GM23338 (cell line): Measurements from ENCODE around the gene SIRT6.
A peak's percentile ranks its signal among the peaks of the same experiment; 100 is the strongest.

Experiments
- CREB1 ChIP-seq: fragments of 250-450 bp; sonication (Bioruptor Pico); IDR thresholded peaks from 2 replicates; pipeline ENCODE4 v1.5.0; 2020; ENCODE audit warnings: low read depth, mild to moderate bottlenecking, moderate library complexity
- CTCF ChIP-seq, 2 experiments: fragments of 200-600 bp in 1 of 2; sonication (generic) in 1 of 2; conservative IDR thresholded peaks; 2 replicates each; pipeline versions ENCODE4 v1.5.1 to v1.6.1; 2016 to 2017; ENCODE audit warnings: antibody characterized with exemption in 2 of 2, low read depth in 2 of 2, mild to moderate bottlenecking in 2 of 2, moderate library complexity in 1 of 2
- ETS1 ChIP-seq: IDR thresholded peaks from 2 replicates; pipeline ENCODE4 v1.6.1; 2016; ENCODE audit warnings: antibody characterized with exemption
- EZH2 ChIP-seq: fragments of 200-600 bp; sonication (generic); IDR thresholded peaks from one replicate; pipeline ENCODE4 v1.8.0; 2017; ENCODE audit warnings: antibody characterized with exemption, mild to moderate bottlenecking, low read depth; ENCODE audit not compliant: unreplicated experiment
- EZH2phosphoT487 ChIP-seq: fragments of 200-600 bp; sonication (generic); IDR thresholded peaks from one replicate; pipeline ENCODE4 v1.8.1; 2018; ENCODE audit warnings: antibody characterized with exemption; ENCODE audit not compliant: unreplicated experiment
- JUNB ChIP-seq: IDR thresholded peaks from one replicate; pipeline ENCODE4 v1.6.1; 2016; ENCODE audit warnings: antibody characterized with exemption; ENCODE audit not compliant: unreplicated experiment
- NANOG ChIP-seq: IDR thresholded peaks from 2 replicates; pipeline ENCODE4 v1.6.1; 2016; ENCODE audit warnings: antibody characterized with exemption, borderline replicate concordance
- POLR2AphosphoS5 ChIP-seq: IDR thresholded peaks from 2 replicates; pipeline ENCODE4 v1.6.1; 2016; ENCODE audit warnings: antibody characterized with exemption, low read depth
- REST ChIP-seq: IDR thresholded peaks from one replicate; pipeline ENCODE4 v1.6.1; 2018; ENCODE audit warnings: antibody characterized with exemption; ENCODE audit not compliant: unreplicated experiment
- STAT1 ChIP-seq: IDR thresholded peaks from one replicate; pipeline ENCODE4 v1.6.1; 2016; ENCODE audit warnings: antibody characterized with exemption; ENCODE audit not compliant: unreplicated experiment
- ZNF114 ChIP-seq: fragments of 250-450 bp; sonication (Bioruptor Pico); IDR thresholded peaks from 2 replicates; pipeline ENCODE4 v1.5.0; 2020; ENCODE audit warnings: mild to moderate bottlenecking, moderate library complexity
- ZNF331 ChIP-seq: fragments of 250-450 bp; sonication (Bioruptor Pico); IDR thresholded peaks from 2 replicates; pipeline ENCODE4 v1.5.0; 2020; ENCODE audit warnings: low read depth, mild to moderate bottlenecking, moderate library complexity

GRCh38 chr19:4199699-4200293 lies 17.4 kb upstream of the SIRT6 start:
- TF ChIP-seq EZH2 = no peak
- TF ChIP-seq CTCF (conservative IDR thresholded peaks at IDR 0.05; ENCODE audit: low read depth in 2 of 2) = peak; percentile 36 to 60
- no peak for TF ChIP-seq EZH2phosphoT487
- TF ChIP-seq CREB1 (CRISPR knock-in tag) = no peak
- no peak for TF ChIP-seq ETS1
- TF ChIP-seq POLR2AphosphoS5 = no peak
- no peak for TF ChIP-seq REST
- no peak for TF ChIP-seq NANOG
- no peak for TF ChIP-seq ZNF114 (CRISPR knock-in tag)
- TF ChIP-seq JUNB = no peak
- TF ChIP-seq STAT1 = no peak
- TF ChIP-seq ZNF331 = no peak
